ENCODE results near the gene SLC29A1.

Gene SLC29A1

DNA sequence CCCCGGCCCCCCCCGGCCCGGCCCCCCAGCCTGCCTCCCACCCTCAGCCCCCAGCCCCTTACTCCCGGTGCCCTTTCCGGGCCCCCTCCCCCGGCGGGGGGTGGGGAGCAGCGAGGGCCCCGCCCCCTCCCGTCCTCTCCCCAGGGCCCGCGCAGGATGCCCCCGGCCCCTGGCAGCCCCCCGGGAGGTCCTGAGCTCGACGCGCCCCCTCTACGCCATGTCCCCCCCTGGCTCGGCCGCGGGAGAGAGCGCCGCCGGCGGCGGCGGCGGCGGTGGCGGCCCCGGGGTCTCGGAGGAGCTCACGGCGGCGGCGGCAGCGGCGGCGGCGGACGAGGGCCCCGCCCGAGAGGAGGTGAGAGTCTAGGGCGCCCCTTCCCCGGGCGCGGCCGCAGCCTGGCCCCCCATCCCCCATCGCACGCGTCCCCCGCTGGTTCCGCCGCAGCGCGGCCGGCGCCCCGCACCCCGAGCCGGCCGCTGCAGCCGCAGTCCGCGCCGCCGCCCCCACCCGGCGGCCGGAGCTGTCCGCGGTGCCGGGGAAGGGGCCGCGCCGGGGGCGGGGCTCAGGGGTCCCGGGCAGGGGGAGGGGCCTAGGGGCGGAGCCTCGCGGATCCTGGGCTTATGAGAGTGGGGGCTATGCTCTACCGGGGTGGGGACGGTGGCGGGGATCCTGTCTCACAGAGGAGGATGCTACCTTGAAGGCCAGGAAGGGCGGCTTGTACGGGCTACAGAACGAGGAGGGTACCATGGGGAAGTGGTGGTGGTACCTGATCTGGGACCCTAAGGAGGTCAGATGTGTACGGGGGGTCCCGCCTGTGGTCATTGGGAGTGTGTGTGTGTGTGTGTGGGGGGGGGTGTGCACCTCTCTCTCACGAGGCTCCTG lies 47.4 kb downstream of the SLC29A1 start:
- DNase-seq: no peak

DNA sequence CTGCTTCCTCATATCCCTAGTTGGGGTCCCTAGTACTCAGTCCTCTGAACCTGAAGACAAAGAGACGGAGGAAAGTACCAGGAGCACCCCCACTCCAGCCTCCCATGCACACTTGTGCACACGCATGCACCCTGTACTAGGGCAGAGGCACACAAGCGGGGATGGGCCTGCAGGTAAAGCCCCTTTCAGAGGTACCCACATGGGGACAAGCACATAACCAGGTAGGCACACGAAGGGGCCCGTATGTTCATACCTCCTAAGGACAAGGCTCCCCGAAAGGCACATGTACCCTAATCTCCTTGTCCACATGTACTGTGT lies 48.0 kb downstream of the SLC29A1 start:
- no peak for DNase-seq

DNA sequence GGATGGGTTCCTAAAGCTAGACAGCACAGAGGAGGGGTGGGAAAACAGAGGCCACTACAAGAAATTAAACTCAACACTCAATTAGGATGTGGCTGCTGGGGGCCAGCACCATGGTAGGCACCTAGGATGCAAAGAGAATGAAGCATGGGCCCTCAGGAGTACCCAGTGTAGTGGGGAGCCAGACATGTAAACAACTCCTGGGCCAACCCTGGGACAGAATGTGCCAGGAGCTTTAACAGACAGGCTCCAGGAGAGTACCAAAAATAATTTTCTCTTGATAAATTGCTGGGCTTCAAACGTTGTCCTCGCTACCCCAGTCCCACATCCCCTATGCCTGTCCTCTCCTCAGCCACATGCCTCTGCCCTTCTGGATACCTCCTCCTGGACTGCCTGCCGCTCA lies 48.5 kb downstream of the SLC29A1 start:
- DNase-seq: no peak

DNA sequence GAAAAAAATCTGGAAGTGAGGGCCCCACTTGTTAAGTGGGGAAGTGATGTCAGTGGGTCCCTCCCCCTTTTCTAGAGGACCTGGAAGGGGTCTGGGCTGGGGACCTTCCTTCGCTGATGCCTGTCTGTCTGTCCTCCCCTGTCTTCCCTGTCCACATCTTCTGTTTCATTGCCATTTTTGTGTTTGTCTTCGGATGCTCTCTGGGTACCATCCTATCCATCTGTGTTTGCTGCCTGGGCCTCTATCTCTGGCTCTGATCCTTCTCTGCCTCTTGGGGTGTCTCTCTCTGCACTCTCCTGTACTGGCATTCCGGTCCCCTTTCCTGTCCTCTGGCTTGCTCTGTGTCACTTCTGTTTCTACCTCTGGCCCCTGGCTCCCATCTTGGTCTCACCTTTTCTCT lies 49.1 kb downstream of the SLC29A1 start:
- no peak for DNase-seq

DNA sequence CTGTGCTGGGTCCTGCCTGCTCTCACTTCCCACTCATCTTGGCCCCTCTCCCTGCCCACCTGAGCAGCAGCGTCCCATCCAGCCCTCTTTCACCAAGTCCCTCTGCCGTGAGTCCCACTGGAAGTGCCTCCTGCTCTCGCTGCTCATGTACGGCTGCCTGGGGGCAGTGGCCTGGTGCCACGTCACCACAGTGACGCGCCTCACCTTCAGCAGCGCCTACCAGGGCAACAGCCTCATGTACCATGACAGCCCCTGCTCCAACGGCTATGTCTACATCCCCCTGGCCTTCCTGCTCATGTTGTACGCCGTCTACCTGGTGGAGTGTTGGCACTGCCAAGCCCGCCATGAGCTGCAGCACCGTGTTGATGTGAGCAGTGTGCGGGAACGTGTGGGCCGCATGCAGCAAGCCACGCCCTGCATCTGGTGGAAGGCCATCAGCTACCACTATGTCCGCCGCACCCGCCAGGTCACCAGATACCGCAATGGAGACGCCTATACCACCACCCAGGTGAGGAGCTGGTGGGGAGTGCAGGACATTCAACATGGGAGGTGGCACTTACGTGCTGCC lies 49.7 kb downstream of the SLC29A1 start:
- DNase-seq: no peak

DNA sequence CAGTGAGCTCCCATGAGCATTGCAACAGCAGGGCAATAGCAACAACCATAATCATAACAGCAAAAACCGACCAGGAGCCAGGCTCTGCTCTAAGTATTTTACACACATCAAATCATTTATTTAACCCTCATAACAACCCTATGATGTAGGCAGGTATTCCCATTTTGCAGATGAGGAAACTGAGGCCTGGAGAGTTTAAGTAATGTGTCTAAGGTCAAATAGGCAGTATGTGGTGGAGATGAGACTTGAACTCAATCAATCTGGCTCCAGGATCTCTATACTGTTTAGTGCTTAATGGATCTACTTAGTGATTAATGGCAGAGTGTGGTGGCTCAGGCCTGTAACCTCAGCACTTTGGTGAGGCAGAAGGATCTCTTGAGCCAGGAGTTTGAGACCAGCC lies 50.2 kb downstream of the SLC29A1 start:
- no peak for DNase-seq

DNA sequence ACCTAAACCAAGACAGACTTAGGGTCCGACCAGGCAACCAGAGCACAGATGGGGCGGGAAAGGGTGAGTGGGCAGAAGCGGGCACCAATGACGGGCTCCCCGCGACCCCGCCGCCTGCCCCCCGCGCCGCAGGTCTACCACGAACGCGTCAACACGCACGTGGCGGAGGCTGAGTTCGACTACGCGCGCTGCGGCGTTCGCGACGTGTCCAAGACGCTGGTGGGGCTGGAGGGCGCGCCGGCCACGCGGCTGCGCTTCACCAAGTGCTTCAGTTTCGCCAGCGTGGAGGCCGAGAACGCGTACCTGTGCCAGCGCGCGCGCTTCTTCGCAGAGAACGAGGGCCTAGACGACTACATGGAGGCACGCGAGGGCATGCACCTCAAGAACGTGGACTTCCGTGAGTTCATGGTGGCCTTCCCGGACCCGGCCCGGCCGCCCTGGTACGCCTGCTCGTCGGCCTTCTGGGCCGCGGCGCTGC lies 51.9 kb downstream of the SLC29A1 start:
- no peak for DNase-seq

DNA sequence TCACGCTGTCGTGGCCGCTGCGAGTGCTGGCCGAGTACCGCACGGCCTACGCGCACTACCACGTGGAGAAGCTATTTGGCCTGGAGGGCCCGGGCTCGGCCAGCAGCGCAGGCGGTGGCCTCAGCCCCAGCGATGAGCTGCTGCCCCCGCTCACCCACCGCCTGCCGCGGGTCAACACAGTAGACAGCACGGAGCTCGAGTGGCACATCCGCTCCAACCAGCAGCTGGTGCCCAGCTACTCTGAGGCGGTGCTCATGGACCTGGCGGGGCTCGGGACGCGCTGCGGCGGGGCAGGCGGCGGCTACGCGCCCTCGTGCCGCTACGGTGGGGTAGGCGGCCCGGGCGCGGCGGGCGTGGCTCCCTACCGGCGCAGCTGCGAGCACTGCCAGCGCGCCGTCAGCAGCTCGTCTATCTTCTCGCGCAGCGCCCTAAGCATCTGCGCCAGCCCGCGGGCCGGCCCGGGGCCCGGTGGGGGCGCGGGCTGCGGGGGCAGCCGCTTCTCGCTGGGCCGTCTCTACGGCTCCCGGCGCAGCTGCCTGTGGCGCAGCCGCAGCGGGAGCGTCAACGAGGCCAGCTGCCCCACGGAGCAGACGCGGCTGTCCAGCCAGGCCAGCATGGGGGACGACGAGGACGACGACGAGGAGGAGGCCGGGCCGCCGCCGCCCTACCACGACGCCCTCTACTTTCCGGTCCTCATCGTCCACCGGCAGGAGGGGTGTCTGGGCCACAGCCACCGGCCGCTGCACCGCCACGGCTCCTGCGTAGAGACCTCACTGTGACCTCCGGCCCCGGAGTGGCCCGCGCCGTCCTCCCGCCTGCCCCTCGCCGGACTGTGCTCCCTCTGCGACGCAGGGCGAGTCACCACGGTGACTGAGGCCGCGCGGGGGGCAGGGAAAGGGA lies 52.6 kb downstream of the SLC29A1 start:
- DNase-seq: peak; percentile 30

DNA sequence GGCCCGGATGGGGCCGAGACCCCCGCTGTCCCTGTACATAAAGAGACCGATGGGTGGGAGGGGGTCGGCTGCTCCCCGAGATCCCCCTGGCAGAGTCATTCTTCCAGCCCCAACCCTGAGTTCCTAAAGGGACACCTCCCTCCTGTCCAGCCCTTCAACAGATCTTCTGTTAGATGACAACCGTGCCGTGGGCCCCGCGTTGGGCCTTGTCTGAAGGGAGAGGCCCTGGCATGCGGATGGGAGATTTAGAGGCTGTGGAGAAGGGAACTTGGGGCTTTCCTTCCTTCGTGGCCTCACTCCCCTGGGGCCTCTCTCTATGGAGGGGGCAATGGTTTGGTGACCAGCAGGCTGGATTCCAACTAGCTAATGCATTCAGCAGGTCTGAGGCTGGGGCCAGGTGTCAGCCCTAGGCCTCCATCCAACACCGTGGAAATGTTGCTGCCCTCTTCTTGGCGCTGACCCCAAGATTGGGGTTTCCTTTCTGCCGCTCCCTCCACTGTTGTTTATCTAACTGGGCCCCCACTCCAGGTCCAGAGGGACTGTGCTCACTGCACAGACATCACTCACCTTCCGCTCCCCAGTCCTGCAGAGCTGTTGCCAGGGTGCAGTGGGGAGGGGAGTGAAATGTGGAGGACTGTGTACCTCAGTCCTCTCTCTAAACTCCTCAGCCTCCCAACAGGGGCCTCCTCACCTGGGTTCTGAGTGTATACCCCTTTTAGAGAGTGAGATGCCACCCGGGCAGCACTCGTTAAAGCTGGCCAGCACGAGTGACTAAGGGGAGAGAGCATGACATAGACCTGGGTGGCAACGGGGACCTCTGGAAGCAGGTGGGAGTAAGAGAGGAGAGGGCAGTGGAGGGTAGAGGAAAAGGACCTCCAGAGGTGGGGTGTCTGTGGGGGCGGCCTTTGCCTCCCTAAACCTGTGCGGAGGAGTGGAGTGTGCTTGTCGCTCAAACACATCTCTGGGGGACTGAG lies 53.6 kb downstream of the SLC29A1 start:
- DNase-seq: no peak

DNA sequence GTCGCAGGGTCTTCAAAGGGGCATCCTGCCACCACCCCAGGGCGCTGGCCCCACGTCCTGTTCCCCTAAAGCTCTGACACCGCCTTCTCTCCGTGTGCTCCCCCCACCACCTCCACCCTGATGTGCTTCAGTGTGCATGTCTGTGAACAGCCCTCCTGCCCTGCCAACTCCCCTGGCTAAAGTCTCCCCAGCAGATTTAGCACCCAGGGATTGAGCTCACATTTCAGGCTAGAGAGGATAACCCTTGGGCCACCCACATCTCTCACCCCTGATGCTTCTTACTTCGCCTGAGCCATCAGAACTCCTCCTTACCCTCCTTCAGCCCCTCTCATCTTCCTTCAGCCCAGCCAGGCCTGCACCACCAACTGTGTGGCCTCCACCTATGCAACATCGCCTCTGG lies 54.4 kb downstream of the SLC29A1 start:
- no peak for DNase-seq

DNA sequence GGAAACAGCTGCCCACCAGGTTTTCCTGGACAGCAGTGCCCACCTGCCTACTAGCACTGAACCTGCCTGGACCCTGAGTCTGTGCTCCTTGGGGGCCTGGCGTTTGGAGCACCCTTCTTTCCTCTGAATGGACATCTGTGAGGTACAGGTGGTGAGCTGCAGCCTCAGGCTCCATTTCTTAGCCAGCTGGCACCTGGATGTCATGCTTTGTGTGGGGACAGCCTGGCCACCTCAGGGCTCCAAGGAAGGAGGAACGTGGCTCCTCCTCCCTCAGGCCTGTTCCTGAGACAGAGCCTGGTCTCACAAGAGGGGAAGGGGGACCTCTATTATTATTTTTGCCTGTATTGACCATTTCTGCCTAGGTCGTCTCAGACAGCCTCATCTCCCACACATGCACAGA lies 54.9 kb downstream of the SLC29A1 start:
- no peak for DNase-seq

DNA sequence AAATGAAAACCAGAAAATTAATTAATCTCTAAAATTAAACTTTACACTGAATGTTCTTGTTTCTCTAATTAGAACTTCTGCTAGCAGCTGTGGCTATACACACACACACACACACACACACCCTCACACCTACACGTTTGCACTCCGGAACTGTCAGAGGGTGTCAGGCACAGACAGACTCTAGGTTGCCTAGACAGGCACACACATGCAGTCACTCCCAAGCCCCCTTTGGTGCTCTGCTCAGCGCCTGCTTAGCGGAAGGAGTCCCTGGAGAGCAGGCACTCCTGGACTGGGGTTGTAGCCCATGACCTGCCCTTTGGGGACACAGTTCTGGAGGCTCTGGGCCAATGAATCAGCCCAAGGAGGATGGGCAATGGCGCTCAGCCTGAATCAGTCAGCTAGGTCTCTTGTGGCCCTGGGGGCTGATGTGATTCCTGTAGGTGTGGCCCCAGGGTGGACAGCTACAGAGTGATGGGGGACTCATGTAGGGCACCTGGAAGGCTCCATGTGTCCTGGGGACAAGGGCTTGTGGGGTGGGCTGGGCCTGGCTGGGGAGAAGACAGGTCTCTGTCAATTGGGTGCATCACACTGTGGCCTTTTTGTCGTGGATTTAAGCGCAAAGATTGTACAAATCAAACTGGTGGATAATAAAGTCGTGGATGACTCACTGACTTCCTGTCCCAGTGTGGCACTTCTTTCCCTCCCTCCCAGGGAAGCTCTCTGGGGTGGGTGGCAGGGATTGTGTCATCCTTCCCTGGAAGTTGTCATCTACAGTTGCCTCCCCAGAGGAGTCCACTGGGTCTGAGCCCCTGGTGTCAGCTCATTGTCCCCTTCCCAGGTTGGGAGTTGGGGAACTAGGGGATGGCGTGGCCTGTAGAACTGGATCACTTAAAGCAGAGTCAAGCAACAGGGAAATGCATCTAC lies 55.6 kb downstream of the SLC29A1 start:
- DNase-seq: no peak

All from hematopoietic multipotent progenitor cell treated with erythropoietin and hydrocortisone succinate and interleukin-3 and kit ligand, for 8 days (in vitro differentiated cells).